ENCODE results near the gene AHI1. TPM values are rescaled to one million over a fixed set of nuclear protein-coding genes. Genes with fewer than 3 reads are reported as not detected.

Gene AHI1
- total RNA-seq, 1 donor from 2014 or later, result 201 TPM

DNA sequence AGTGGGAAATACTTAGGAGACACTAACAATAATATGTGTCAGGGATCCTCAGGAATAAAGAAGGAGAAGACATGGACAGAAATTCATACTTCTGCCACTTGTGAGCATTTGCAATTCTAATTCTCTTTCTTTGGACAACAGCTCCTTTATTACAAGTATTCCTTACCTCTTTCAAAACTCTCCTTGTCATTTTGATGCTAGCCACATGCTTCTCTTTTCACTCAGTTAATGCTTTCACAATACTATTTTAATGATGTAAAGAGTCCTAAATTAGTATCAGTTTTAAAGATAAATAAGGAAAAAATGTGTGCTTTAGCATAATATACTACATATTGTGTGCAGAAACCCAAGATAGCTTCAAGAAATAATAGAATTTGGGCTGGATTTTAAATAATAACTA, 62.5 kb downstream of the AHI1 start:
- Mint-ChIP-seq H3K27ac (no peak overlapping the region), H3K36me3 (ENCODE audit: low read depth) (peaks cover 41% of the 10 kb centered on the region), H3K9me3 (no peaks in the 10 kb centered on the region), H3K4me3 (ENCODE audit: low read depth) (no peak overlapping the region), H3K27me3 (ENCODE audit: low read depth) (no peaks in the 10 kb centered on the region), H3K4me1 (ENCODE audit: low read depth) (peaks cover 24% of the 10 kb centered on the region)
- intact Hi-C loops (cut with micrococcal nuclease), result loop anchor here (5.0 kb wide), 2 partner anchors 288 to 998 kb away; no protein-coding TSS in a partner anchor
- DNase-seq (ENCODE audit: low spot score), result no peak

DNA sequence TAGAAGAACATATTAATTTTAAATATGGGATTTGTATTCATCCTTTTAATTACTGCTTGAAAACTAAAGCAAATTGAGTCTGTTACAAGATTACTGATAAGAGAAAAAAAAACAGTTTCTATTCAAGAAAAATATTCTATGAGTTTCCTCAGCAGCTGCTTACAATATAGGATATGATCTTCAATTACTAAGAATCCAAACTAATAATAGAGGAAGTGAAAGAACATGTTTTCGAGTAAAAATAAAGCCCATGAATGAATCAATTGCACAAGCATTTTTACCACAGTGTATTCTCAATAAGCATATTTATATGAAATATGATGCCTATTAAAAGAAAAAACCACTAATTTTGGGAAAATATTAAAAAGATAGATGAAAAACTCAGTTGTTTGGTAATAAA, 63.4 kb downstream of the AHI1 start:
- Mint-ChIP-seq H3K36me3 (ENCODE audit: low read depth) (peaks cover 39% of the 10 kb centered on the region), H3K4me1 (ENCODE audit: low read depth) (peaks cover 15% of the 10 kb centered on the region), H3K4me3 (ENCODE audit: low read depth) (no peak overlapping the region), H3K9me3 (no peaks in the 10 kb centered on the region), H3K27ac (no peak overlapping the region), H3K27me3 (ENCODE audit: low read depth) (no peaks in the 10 kb centered on the region)
- no peak for DNase-seq (ENCODE audit: low spot score)
- intact Hi-C loops (cut with micrococcal nuclease), result no loop called here

DNA sequence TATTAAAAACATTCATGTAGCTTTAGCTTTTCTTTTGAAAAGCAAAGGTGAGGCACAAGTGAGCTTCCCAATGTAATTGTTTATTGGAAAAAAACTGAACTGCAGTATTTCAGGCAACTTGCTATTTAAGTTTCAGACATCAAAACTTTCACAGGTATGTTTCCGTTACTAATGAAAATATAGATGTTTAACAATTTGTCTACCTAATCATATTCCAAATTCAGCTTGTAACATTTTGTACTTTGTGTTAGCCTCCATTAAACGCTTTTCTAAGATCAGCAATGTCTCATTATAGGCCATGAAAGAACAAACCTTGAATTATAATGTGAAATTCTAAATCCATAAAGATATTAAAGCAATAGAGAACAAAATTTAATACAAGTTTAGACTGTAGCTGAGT, 69.5 kb downstream of the AHI1 start:
- intact Hi-C loops (cut with micrococcal nuclease), result loop anchor here (10.0 kb wide), 1 partner anchor 413 kb away; no protein-coding TSS in a partner anchor

DNA sequence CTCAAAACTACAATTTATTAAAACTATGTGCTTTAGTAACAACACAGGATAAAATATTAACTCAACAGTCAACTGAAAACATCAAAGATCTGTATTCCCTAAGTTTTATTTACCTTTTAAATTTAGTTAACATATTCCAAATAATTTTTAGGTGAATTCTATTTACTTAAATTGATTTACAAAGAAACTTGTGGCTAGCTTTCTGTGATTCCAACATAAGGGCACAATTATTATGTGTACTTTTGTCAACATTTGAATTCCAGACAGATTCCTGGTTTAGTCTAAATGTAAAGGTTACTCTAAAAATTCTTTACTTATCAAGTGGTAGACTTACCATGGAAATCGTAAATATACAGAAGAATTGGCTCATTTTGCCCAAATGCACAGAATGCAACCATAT, 70.7 kb downstream of the AHI1 start:
- H3K4me3 Mint-ChIP-seq (ENCODE audit: low read depth), result no peak overlapping the region
- peaks cover 62% of the 10 kb centered on the region for H3K36me3 Mint-ChIP-seq (ENCODE audit: low read depth)
- no peaks in the 10 kb centered on the region for H3K9me3 Mint-ChIP-seq
- H3K4me1 Mint-ChIP-seq (ENCODE audit: low read depth), result peaks cover 16% of the 10 kb centered on the region
- no peaks in the 10 kb centered on the region for H3K27me3 Mint-ChIP-seq (ENCODE audit: low read depth)
- intact Hi-C loops (cut with micrococcal nuclease), result loop anchor here (10.0 kb wide), 1 partner anchor 412 kb away; no protein-coding TSS in a partner anchor
- no peak overlapping the region for H3K27ac Mint-ChIP-seq
- no peak for DNase-seq (ENCODE audit: low spot score)

More for the DNA sequence above, 69.5 kb downstream of the AHI1 start:
- DNase-seq (ENCODE audit: low spot score), result no peak
- H3K4me3 Mint-ChIP-seq (ENCODE audit: low read depth), result no peak overlapping the region
- peaks cover 16% of the 10 kb centered on the region for H3K4me1 Mint-ChIP-seq (ENCODE audit: low read depth)
- no peak overlapping the region for H3K27ac Mint-ChIP-seq
- no peaks in the 10 kb centered on the region for H3K27me3 Mint-ChIP-seq (ENCODE audit: low read depth)
- H3K9me3 Mint-ChIP-seq, result no peaks in the 10 kb centered on the region
- peaks cover 67% of the 10 kb centered on the region for H3K36me3 Mint-ChIP-seq (ENCODE audit: low read depth)

DNA sequence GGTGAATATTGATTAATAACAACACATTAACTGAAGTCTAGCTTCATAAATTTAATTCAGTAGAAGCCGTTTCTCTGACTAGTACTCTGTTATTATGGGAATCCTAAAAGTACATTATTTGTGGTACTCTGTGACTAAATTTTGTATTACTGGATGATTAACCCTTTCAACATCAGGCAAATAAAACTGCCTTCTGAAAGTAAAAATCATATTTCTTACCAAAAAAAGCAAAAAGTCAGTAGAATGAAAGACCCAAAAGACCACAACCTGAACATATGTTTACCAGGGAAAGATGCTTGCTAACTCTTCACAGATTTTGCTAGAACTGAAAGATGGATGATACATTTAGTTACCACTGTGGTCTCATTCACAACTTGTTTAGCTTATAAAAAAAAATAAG, 73.2 kb downstream of the AHI1 start:
- H3K36me3 Mint-ChIP-seq (ENCODE audit: low read depth), result peaks cover 67% of the 10 kb centered on the region
- no peak overlapping the region for H3K4me3 Mint-ChIP-seq (ENCODE audit: low read depth)
- no peaks in the 10 kb centered on the region for H3K27me3 Mint-ChIP-seq (ENCODE audit: low read depth)
- DNase-seq (ENCODE audit: low spot score), result no peak
- H3K9me3 Mint-ChIP-seq, result no peaks in the 10 kb centered on the region
- H3K4me1 Mint-ChIP-seq (ENCODE audit: low read depth), result peaks cover 32% of the 10 kb centered on the region
- intact Hi-C loops (cut with micrococcal nuclease), result loop anchor here (1.0 to 10.0 kb wide), 9 partner anchors 42 to 443 kb away; partner anchors contain the start of gene MYB
- H3K27ac Mint-ChIP-seq, result peak overlapping the region; percentile 55

DNA sequence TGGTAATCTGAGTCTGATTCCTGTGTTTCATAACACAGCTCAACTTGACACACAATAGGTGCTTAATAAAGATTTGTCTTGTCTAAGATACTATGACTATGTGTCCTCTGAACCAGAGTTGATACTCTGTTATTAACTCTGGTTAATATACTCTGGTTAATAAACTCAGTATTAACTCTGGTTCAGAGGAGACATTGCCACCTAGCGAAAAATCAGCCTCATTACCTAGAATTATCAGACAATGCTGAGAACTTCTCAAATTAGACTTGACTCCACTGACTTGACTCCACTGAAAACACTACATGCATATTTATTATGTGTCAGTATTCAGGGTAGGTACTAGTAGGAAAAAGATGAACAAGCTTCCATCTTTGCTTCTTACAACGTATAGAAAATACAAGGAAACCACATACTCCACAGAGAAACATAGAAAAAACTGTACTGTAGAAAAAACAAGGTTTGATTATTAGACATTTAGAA, 73.9 kb downstream of the AHI1 start:
- Mint-ChIP-seq H3K4me1 (ENCODE audit: low read depth) (peaks cover 32% of the 10 kb centered on the region), H3K36me3 (ENCODE audit: low read depth) (peaks cover 70% of the 10 kb centered on the region), H3K4me3 (ENCODE audit: low read depth) (no peak overlapping the region), H3K27ac (peak overlapping the region; percentile 38), H3K27me3 (ENCODE audit: low read depth) (no peaks in the 10 kb centered on the region), H3K9me3 (no peaks in the 10 kb centered on the region)
- intact Hi-C loops (cut with micrococcal nuclease), result loop anchor here (1.0 to 10.0 kb wide), 9 partner anchors 41 to 442 kb away; partner anchors contain the start of gene MYB
- no peak for DNase-seq (ENCODE audit: low spot score)

DNA sequence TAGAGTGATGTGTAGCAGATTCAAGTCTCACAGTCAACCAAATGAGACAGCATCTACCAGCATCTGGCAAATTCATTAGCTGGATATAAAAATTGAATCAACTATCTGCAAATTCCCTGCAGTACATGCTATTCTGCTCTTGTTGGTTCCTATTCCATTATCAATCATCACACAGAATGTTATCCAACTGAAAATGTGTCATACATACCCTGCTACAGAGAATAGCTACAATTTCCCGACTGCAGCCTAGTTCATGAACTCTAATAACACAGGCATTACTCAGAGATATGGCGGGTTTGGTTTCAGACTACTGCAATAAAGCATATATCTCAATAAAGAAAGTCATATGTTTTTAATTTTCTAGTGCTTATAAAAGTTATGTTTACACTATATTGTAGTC, 78.4 kb downstream of the AHI1 start:
- Mint-ChIP-seq H3K4me3 (ENCODE audit: low read depth) (no peak overlapping the region), H3K27me3 (ENCODE audit: low read depth) (no peaks in the 10 kb centered on the region), H3K4me1 (ENCODE audit: low read depth) (peaks cover 25% of the 10 kb centered on the region), H3K27ac (no peak overlapping the region), H3K9me3 (no peaks in the 10 kb centered on the region), H3K36me3 (ENCODE audit: low read depth) (peaks cover 68% of the 10 kb centered on the region)
- DNase-seq (ENCODE audit: low spot score), result no peak
- intact Hi-C loops (cut with micrococcal nuclease), result no loop called here

DNA sequence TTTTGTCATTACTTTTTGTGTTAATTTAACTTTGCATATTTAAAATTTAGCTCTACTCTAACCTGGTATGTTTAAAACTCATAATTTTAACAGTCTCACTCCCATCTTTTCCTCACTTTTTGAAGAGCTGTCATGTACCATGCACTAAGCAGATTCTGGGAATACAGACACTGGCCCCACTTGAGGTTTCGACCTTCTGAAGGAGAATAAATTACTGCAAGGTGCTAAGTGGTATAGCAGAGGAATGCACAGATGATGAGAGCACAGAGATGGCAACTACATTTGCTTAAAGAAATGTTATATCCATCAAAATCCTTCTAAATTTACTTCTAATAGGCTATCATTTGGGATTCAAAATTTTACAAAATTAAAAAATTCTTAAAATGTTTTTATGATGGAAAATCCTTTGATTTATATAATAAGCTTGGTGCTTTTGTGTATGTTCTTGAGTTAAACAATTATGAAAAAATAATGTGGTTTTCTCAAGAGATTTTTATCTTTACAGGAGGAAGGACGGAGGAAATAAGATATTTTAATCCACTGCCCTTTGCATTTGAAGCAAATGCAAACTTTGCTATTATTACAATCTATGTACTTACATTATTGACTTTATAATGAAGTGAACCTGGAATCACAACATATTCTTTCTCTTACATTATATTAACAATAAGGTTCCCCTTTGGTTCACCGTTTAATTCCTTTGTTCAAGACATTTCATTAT, 79.3 kb downstream of the AHI1 start:
- intact Hi-C loops (cut with micrococcal nuclease), result no loop called here
- Mint-ChIP-seq H3K4me3 (ENCODE audit: low read depth) (no peak overlapping the region), H3K4me1 (ENCODE audit: low read depth) (peaks cover 25% of the 10 kb centered on the region), H3K36me3 (ENCODE audit: low read depth) (peaks cover 70% of the 10 kb centered on the region), H3K9me3 (no peaks in the 10 kb centered on the region), H3K27me3 (ENCODE audit: low read depth) (no peaks in the 10 kb centered on the region), H3K27ac (no peak overlapping the region)
- DNase-seq (ENCODE audit: low spot score), result no peak

DNA sequence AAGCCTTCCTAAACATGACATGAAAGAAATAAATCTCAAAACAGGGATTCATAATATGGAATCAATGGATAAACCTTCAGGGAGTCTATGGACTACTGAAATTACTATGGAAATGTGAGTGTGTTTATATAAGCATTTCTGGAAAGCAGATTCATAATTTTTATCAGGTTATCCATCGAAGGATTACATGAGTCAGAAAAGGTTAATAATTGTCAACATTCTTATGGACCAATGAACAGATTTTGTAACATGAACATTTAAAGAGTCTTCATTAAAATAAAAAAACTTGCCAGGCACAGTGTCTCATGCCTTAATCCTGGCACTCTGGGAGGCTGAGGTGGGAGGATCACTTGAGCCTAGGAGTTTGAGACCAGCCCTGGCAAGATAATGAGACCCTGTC, 84.8 kb downstream of the AHI1 start:
- H3K9me3 Mint-ChIP-seq, result no peaks in the 10 kb centered on the region
- peaks cover 68% of the 10 kb centered on the region for H3K36me3 Mint-ChIP-seq (ENCODE audit: low read depth)
- DNase-seq (ENCODE audit: low spot score), result no peak
- no peaks in the 10 kb centered on the region for H3K27me3 Mint-ChIP-seq (ENCODE audit: low read depth)
- intact Hi-C loops (cut with micrococcal nuclease), result no loop called here
- H3K27ac Mint-ChIP-seq, result no peak overlapping the region
- H3K4me1 Mint-ChIP-seq (ENCODE audit: low read depth), result peaks cover 9% of the 10 kb centered on the region
- no peak overlapping the region for H3K4me3 Mint-ChIP-seq (ENCODE audit: low read depth)

DNA sequence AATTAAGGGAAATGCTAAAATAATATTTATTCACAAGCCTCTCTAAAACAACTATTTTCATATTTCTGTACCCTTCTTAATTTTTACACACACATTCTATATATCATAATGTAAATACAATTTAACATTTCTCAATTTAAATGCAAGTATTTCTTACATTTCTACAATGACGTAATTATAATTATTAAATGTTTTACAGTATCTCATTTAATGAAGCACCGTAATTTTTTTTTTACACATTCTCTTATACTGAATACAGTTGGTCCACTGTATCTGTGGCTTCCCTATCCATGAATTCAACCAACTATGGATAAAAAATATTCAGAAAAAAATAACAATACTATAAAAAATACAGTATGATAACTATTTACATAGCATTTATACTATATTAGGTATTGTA, 85.7 kb downstream of the AHI1 start:
- Mint-ChIP-seq H3K36me3 (ENCODE audit: low read depth) (peaks cover 62% of the 10 kb centered on the region), H3K27me3 (ENCODE audit: low read depth) (no peaks in the 10 kb centered on the region), H3K4me3 (ENCODE audit: low read depth) (no peak overlapping the region), H3K9me3 (no peaks in the 10 kb centered on the region), H3K4me1 (ENCODE audit: low read depth) (peaks cover 9% of the 10 kb centered on the region), H3K27ac (no peak overlapping the region)
- DNase-seq (ENCODE audit: low spot score), result no peak
- intact Hi-C loops (cut with micrococcal nuclease), result no loop called here

DNA sequence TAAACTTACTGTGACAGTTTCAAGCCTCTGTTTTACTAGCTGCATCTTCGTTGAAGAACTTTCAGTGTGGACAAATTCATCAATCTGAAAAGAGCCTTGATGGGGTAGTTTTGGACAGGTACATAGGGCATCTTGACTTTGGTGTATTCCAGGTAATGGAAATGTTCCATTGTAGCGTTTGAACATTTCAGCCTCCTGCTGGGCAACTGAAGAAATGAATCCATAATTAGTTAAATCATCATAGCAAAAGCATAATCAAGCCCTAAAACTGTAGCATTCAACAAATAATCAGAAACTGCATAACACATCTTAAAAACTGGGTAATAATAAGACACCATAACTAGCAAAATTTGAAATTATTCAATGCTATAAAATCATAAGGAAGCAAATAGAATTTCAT, 86.2 kb downstream of the AHI1 start:
- intact Hi-C loops (cut with micrococcal nuclease), result no loop called here
- DNase-seq (ENCODE audit: low spot score), result no peak
- Mint-ChIP-seq H3K4me1 (ENCODE audit: low read depth) (peaks cover 9% of the 10 kb centered on the region), H3K9me3 (no peaks in the 10 kb centered on the region), H3K27me3 (ENCODE audit: low read depth) (no peaks in the 10 kb centered on the region), H3K36me3 (ENCODE audit: low read depth) (peaks cover 63% of the 10 kb centered on the region), H3K27ac (no peak overlapping the region), H3K4me3 (ENCODE audit: low read depth) (no peak overlapping the region)

DNA sequence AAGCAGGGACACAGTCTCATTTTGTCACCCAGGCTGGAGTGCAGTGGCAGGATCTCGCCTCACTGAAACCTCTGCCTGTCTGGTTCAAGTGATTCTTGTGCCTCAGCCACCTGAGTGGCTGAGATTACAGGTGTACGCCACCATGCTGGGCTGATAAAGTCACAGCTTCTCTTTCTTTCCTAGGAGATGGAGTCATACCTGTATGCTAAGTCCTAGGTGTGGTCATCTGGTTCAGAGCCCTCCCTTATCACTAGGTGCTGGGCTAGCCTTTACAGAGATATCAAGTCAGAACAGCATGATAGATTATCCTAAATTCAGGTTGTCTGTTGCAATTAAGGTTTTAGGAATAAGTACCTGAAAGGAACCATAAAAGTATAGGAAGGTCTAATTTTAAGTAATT, 86.7 kb downstream of the AHI1 start:
- no peaks in the 10 kb centered on the region for H3K9me3 Mint-ChIP-seq
- peaks cover 9% of the 10 kb centered on the region for H3K4me1 Mint-ChIP-seq (ENCODE audit: low read depth)
- no peaks in the 10 kb centered on the region for H3K27me3 Mint-ChIP-seq (ENCODE audit: low read depth)
- no peak for DNase-seq (ENCODE audit: low spot score)
- intact Hi-C loops (cut with micrococcal nuclease), result no loop called here
- no peak overlapping the region for H3K27ac Mint-ChIP-seq
- no peak overlapping the region for H3K4me3 Mint-ChIP-seq (ENCODE audit: low read depth)
- peaks cover 63% of the 10 kb centered on the region for H3K36me3 Mint-ChIP-seq (ENCODE audit: low read depth)

DNA sequence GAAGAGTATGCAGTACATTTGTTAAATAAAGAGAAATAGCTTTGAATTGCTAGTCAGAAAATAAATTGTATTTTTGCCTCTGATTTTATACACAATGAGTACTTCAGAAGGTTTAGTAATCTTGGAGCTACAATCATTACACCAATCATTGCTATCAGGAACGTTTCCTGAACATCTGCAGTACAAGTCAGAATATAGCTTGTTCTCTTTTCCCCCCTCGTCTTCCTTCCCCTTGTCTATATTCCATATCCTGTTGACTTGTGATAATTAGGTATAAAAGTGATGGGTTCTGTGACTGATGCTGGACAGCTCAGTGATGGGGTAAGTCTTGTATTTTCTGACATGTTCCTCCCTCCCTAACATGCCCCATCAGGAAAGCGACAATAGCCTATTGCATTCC, 94.0 kb downstream of the AHI1 start:
- DNase-seq (ENCODE audit: low spot score), result no peak
- intact Hi-C loops (cut with micrococcal nuclease), result no loop called here

More for the DNA sequence above, 94.0 kb downstream of the AHI1 start:
- peaks cover 2% of the 10 kb centered on the region for H3K4me1 Mint-ChIP-seq (ENCODE audit: low read depth)
- no peak overlapping the region for H3K27ac Mint-ChIP-seq
- no peaks in the 10 kb centered on the region for H3K27me3 Mint-ChIP-seq (ENCODE audit: low read depth)
- H3K9me3 Mint-ChIP-seq, result no peaks in the 10 kb centered on the region
- H3K4me3 Mint-ChIP-seq (ENCODE audit: low read depth), result no peak overlapping the region
- peaks cover 67% of the 10 kb centered on the region for H3K36me3 Mint-ChIP-seq (ENCODE audit: low read depth)
